Activated CD4-positive, alpha-beta T cell treated with anti-CD3 and anti-CD28 coated beads, Interleukin-2, Interleukin-6, amounts not matched to agents 100 ng/mL and 50 ng/mL, durations not matched to agents 16 hours and 8 hours (primary cell): ENCODE measurements around the gene TOMM6.
"Not testable (repeated sequence)": the region's sequence is repeated elsewhere in the genome, so short reads cannot be mapped to it uniquely, and the experiment has no call there.

Experiments used
- DNase-seq: peaks from one replicate; pipeline ENCODE4 v3.0.0-alpha.2; 2020

Gene TOMM6

DNA sequence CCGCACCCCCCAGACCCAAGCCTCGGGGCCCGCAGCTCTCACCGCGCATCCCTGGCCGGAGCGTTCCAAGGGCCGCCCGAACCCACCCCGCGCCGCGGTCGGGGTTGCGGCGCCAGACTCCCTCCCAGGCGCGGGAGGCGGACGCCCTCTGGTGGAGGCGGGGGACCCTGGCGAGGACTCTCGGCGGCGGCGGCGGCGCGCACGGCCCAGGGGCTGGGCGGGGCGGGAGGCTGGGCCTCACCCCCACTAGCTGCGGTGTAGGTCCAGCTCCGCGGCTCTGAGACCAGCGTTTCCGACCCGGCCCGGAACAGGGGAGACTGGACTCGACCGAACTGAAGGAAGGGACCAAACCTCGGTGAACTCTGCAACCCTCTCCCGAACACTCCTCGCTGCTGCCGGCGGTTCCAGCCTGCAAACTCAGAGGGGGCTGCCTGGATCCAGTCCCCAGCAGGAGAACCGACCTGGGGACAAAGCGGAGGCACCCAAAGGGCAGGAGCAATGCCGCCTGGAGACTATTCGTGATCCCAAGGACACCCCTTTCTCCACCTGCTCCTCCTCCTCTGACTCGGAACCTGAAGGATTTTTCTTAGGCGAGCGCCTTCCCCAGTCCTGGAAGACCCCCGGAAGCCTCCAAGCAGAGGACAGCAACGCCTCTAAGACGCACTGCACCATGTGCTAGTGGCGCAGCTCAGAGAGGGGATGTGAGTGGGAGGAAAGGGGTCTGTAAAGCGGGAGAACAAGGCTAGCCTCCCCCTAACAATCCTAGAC is 859 bp upstream of the TOMM6 start:
- peak; percentile 93 for DNase-seq

DNA sequence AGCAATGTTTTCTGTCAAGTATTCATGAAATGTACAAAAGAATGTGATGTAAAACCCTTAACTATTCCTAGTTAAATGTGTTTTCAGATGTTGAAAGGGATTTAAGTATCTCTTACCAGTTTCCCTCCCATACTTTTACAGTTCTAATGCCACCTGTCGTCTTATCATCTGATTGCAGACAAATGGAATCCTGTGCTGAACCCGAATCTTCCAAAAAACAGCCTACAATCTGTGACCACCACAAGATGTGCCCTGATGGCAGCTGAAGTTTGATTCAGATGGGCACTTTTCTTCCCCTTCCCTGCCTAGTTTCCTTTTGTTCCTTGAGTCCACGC is 1.9 kb downstream of the TOMM6 start:
- no peak for DNase-seq

DNA sequence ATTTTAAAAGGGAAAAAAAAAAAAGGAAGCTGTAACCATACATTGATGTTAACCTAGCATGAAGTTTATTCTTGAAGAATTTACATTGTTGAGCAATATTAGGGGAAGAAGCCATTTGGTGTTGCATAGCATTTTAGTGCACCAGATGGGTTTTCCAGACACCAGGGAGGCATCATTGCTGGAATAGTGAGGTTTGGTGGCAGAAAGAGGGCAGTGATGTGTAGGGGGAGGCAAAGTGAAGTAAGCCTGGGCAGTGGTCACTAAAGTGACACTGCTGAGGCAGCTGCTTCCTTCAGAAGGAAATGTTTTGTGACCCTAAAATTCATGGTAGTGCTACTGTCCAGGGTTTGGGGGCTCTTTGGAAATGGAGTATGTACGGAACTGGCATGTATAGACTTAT is 2.6 kb downstream of the TOMM6 start:
- no peak for DNase-seq

DNA sequence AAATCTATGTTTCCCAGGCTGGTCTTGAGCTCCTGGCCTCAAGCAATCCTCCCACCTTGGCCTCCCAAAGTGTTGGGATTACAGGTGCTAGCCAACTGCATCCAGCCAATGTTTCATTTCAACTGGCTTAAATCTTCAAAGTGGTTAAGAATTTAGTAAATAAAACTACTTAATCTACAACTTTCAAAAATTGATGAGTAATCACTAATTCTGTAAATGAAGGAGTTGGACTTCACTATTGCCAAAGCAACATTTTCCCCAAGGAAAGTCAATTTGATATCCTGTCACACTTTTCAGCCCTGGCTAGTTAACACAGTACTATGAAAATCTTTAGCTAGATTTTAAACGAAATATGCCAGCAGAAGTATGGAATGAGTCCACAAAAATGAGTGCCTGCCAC is 3.8 kb downstream of the TOMM6 start:
- no peak for DNase-seq

DNA sequence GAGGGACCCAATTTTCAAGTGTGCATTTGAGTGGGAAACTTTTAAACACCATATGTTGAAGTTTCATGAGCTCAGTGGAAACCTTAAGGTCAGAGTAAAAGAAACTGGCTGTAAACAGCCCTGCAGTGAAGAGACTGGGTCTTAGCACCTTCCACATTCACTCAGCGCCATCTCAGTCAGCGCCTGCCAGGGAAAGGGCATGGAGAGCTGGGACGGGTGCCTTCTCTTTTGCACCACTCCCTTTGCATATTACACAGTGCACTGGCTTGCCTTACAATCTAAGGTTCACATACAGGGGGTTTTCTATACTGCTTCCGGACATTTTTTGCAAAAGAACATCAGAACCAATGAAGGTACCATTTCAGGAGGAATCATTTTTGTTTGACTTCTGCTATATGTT is 4.5 kb downstream of the TOMM6 start:
- no peak for DNase-seq

DNA sequence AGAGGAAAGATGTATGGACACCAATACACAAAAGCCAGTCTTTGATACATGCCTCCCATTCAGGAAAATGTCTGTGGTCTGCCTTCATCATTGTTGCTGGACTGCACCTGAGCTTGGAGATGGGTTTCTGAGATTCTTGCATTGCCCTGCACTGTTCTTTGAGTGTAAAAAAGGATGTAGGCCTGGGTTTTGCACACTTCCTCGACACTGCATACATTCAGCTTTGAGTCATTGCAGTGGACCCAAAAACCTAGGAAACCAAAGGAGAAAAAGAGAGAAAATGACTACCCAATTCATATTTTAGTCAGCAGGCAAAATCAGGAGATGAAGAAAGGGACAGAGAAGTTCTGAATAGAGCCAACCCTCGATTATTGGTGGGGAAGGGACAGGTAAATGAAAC is 9.0 kb downstream of the TOMM6 start:
- DNase-seq, result peak; percentile 43

DNA sequence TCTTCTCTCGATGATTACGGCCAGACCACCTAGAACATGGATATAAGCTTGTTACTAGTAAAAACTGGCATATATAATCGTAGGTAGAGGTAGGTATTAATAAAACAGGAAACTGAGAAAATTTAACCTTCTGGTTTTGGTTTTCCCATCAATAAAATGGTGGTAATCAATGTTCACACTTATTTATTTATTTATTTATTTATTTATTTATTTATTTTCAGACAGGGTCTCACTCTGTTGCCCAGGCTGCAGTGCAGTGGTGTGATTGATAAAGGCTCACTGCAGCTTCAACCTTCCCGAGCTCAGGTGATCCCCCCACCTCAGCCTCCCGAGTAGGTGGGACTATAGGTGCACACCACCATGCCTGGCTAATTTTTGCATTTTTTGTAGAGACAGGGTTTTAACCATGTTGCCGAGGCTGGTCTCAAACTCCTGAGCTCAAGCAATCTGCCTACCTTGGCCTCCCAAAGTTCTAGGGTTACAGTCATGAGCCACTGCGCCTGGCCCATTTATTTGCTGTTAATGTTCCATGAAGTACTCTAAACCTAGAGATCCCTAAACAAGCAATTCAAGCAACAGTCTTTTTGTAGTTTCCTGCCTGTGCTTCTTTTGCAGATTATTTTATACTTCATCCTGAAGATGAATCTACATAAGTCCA is 11.5 kb downstream of the TOMM6 start:
- DNase-seq, result no peak

DNA sequence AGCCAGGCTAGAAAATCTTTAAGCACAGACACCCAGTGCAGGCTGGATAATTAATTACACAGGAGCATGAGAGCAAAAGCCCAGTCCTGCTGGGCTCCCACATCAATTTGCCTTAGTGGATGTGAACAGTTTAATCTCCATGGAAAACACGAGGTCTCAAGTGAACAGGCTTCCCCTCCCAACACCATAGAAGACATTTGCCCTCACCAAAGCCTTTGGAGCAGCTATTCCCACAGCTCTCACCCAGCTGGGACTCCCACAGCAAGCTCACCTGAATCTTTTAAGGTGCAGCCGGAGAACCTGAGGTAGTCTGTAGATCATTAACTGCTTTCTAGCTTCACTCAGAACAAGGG is 12.0 kb downstream of the TOMM6 start:
- DNase-seq, result no peak

DNA sequence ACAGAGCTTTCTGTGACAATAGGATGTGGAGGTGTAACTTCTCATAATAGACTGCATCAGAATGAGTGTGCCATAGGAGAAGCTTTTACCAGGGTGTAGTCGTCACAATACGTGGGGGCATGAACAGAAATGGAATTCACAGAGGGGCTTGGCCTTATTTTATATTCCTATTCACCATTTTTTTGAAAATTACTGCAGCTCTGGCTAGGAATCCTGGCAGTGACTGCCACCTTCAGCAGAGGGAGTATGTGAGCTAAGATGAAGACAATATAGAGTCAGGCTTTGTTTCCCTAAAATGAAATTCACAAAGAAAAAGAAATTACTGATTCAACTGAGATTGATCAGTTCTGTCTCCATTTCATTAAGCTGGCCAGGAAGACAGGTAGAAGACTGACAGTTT is 13.9 kb downstream of the TOMM6 start:
- DNase-seq, result no peak

DNA sequence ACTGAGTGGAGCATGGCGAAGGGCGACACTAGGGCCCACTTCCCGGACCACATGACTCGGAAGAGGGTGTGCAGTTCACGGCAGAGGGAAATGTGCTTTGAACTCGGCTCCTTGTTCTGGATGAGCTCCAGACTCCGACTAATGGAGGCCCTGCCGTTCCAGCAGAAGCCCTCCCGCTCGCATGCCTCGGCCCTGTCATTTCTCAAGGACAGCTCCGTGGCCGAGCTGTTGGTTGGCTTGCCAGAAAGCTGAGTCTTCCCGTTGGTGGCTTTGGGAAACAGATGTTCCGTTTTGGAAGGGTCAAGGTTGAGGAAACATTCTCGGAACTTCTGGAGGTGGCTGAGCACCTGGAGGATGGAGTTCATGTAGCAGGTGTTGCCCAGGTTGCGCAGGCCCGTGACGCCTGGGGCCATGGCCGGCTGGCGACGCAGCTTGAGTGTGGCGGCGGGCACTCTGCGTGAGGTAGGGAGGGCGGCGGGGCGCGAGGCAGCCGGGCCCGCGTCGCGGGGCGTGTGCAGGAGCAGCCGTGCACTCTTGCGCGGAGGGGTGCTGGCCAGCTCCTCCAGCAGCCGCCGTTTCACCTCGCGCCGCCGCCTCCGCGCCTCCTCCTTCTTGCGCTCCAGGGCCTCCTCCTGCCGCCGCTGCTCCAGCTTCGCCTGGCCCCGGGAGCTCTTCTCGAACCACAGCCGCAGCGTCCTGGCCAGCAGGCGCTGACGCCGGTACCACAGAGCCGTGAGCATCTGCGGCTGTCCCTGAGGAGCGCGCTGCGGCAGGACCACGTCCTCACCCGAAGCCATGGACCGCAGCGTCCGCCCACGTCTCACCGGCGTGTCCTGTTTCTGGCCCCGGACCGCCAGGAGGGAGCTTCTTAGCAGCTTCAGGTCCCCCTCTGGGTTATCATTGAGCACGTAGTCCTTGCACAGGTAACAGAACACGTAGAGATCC is 18.6 kb downstream of the TOMM6 start:
- DNase-seq, result no peak

DNA sequence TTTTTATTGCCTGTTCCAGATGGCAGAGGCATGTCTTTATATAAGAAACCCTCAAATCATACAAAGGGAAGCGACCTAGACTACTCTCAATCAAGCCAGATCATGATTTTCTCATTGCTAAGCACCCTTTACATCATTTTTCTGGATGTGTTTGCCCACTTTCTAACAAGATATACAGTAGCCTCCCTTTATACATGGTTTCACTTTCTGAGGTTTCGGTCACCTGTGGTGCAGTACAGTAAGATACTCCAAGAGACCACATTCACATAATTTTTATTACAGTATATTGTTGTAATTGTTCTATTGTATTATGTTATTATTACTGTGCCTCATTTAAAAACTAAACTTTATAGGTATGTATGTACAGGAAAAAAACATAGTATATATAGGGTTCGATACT is 23.6 kb downstream of the TOMM6 start:
- DNase-seq, result no peak

DNA sequence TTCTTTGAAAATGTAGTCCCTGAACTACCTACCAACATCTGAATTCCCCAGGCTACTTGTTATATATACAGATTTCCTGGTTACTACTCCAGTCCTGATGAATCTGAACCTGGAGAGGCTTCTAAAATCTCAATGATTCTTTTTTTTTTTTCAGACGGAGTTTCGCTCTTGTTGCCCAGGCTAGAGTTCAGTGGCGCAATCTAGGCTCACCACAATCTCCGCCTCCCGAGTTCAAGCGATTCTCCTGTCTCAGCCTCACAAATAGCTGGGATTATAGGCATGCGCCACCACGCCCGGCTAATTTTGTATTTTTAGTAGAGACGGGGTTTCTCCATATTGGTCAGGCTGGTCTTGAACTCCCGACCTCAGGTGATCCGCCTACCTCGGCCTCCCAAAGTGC is 24.5 kb downstream of the TOMM6 start:
- DNase-seq, result not testable (repeated sequence)

DNA sequence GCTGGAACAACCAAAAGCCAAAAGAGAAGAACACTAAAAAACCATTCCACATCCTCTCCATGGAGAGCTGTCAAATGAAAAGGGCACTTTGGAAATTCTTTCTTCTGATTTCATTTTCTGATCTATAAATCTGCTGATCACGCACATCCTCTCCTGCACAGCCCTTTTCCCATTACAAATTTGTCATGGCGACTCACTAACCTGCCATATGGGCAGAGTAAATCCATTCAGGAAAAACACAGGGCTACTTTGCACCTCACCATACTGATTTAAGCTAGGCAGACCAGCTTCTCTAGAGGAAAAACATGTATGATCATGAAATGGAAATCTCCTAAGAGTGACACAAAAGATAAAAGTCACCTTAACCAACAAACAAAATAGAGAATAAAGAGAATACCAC is 26.0 kb downstream of the TOMM6 start:
- no peak for DNase-seq

DNA sequence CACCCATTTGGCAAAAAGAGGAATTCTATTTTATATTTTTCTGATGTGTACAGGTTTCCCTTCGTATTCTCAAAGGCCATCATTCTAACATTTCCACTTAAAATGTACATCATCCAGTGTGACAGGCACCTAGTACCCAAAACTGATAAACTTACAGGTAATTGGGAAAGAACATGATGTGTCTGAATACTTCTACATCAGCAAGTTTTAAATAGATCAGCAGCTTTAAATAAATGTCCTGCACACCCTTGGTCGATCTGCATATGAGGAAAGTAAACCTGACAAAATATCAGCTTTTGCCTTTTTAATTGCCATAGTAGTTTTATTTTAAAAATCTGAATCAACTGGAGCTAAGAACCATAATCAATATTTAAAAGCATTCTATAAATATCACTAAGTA is 26.5 kb downstream of the TOMM6 start:
- no peak for DNase-seq

DNA sequence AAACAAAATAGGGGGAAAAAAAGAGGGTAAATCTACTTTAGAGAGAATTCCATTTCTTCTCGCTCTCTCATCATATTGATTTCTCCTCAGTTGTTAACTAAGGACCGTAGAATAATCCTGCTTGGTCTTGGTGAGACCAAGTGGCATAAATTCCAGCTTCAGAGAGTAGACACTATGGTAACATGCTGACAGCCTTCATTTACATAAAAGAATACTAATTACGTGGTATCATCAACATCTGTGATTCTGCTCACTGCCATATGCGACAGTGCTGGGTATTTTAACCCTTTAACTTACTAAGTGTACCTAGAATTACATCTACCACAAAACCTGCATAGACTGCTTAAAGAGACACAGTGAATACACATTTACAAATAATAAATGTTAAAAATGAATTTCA is 27.1 kb downstream of the TOMM6 start:
- no peak for DNase-seq

DNA sequence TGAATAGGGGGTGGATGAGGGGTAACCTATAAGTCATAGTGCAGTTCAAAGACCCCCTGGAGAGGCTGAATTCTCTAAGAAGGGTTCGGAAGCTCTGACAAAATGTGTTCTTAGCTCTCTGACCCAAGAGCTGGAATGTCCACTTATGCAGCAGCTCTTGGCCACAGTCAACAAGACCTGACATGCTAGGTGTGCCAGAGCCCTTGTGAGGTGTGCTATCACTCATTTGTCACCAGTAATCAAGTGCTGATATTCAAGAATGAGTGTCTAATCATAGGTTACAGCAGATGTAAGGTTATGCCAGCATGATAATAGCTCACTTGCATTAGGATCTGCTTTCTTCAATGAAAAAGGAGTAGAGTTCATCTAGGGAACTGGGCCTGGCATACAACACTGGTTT is 28.1 kb downstream of the TOMM6 start:
- DNase-seq, result no peak

DNA sequence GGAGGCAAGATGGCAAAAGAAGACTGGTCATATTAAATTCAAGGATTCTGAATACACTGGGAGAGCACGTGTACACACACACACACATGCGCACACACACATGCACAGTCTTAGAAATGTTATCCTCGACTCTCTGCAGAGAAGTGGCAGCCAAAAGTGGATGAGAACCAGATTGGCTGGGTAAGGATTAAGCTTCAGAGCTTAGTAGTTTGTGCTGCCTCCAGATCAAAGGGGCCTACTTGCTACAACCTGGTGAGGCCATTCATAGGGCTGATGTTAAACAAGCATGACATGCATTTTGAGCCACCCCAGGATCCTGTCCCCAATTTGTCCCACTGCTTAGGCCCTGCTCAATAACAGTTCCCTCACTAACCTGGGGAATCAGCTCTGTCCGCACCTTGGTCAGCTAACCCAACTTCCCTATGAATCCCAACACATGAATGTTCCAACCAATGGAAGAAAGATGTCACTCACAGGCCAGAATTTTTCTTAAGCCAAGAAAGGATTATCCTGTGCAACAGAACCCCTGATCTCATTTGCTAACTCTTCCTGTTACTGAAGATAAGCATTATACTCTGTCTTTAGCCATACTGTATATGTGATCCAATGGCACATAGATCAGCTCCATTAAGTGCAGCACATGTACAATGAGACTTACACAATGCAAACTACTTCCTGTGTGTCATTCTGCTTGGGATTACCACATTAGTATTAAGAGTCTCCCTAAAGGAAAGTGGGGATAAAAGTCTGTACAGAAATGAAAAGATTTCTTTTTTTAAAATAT is 31.0 kb downstream of the TOMM6 start:
- no peak for DNase-seq

DNA sequence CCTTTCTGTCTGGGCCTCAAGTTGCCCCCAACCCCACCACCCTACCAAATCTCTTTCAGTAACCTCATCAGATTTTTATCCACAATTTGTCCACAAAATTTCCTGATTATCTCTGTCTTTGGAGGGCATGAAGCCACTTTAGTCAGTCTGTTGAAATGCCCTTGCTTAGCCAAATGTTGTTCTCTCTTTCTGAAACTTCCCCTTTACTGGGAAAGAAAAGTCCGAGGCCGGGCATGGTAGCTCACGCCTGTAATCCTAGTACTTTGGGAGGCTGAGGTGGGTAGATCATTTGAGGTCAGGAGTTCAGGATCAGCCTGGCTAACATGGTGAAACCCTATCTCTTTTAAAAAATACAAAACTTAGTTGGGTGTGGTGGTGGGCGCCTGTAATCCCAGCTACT is 33.8 kb downstream of the TOMM6 start:
- no peak for DNase-seq

DNA sequence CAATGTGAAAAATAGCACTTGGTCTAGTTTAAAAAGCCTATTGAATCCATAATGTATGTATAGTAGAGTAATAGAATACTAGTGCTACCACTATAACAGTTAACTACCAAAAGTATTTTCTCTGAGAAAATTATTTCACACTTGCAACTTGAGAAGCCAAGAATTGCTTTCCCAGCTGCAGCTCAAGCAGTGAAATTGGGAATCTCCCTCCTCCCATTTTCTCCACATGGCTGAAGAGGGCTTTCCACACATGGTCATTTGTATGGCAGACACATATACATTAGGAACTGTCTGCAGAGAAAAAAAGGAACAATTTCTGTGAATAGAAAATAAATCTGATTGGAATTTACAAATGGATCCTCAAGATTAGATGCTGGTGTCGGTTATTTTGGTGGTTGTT is 34.5 kb downstream of the TOMM6 start:
- no peak for DNase-seq

DNA sequence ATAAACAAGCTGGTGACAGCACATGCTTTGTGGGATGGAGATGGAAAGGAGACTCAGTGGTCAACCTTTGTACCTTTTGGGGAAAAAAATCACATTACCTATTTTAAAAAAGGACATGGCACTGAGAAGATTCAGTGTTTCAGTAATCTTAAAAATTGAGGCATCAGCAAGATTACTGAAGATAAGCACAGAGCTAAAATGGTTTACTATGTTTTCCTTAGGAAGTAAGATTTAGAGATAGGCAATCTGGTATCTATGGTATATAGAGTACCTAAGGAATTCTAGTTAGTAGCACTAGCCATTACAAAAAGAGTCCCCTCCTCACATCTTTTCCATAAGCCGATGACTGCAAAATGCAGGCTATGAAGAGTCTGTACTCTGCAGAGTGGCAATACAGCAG is 35.7 kb downstream of the TOMM6 start:
- DNase-seq, result no peak

DNA sequence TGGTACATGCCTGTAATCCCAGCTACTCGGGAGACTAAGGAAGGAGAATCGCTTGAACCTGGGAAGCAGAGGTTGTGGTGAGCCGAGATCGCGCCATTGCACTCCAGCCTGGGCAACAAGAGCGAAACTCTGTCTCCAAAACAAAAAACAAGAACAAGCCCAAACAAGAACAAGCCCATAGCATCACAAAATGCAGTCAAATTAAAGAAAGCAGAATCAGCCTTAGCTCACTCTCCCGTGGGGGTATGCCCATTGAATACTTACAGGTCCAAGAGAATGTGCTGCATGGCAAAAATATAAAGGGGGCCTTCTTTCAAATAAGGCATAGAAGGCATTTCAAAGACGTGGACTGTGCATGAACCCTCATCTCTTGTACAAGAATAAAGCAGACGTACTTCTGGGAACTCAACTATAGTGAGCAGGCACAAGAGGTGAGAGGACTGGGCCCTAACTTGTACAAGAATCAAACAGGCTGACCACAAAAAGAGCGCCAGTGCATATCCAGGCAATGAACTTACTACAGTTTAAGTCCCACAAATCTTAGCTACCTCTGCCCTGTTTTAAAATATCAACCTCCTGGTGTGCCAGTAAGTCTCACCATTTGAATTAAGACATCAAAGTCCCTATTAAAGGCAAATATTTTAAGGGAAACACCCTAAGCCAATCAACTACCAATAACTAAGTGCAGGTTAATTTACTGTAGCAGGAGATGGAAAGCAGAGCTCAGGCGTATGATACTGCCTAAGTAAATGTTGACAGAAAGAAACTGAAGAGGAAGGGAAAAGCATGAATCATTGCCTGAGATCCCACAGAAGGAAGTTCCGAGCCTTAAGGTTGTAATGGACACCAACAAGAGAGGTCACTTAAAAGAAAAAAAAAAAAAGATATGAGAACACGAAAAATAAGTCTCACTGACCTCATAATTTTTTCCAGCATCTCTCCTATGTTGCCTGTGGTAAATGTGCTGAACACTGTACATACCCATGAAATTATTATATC is 37.4 kb downstream of the TOMM6 start:
- no peak for DNase-seq
